Measurements from ENCODE around the gene BRPF3.

- TF ChIP-seq CTCF (IDR thresholded peaks at IDR 0.05) (no peak), POLR2A (IDR thresholded peaks at IDR 0.05) (no peak), EP300 (IDR thresholded peaks at IDR 0.05) (no peak)
Observed at GRCh38 chr6:36169023-36170007, 27.2 kb upstream of the BRPF3 start.
